ENCODE data around the gene CNTNAP2. TPM values are rescaled to one million over a fixed set of nuclear protein-coding genes. Genes with fewer than 3 reads are reported as not detected.

The CNTNAP2 gene
- total and polyA plus RNA-seq, 9 of the 15 experiments (the other 6 are each of a cell fraction or from before 2014, with no cell fraction given): 0.04 to 0.62 (median 0.09) TPM; not detected in 4

DNA sequence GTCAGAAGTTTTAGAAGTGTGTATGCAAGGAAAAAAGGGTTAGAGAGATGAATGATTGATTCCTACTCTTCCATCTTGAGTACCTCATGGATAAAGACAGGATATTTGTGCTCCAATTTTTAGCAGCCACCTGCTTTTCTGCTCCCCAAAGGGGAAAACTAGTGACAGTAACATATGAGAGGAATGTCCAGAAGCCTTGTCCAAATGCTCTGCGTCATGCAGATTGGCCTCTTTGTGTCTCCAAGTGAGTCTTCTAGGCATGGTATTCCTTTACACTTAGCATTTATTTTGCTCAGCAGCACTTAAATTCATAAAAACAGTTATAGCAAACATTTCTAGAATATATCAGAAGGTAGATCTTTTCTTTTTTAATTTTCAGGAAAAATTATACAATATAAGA, 306.8 kb downstream of the CNTNAP2 start (continued):
- TF ChIP-seq ZNF407 (IDR thresholded peaks at IDR 0.05; ENCODE audit: low read depth) (no peak), NFE2L1 (tag; IDR thresholded peaks at IDR 0.05; ENCODE audit: borderline replicate concordance, low read depth) (no peak), ZBTB34 (CRISPR knock-in tag; IDR thresholded peaks at IDR 0.05) (no peak), FIP1L1 (IDR thresholded peaks at IDR 0.05; ENCODE audit: low read depth, low read length, poor library complexity, severe bottlenecking) (no peak), NRF1 (conservative IDR thresholded peaks at IDR 0.05 in 1 of 2, IDR thresholded peaks at IDR 0.05 in 1 of 2) (no peak), CBFB (CRISPR knock-in tag; IDR thresholded peaks at IDR 0.05) (no peak), RBM34 (IDR thresholded peaks at IDR 0.05; ENCODE audit: borderline replicate concordance, insufficient read depth, low read length) (no peak), TRIM25 (IDR thresholded peaks at IDR 0.05; ENCODE audit: borderline replicate concordance) (no peak)
